ENCODE results near the gene USP21. TPM values are rescaled to one million over a fixed set of nuclear protein-coding genes. Genes with fewer than 3 reads are reported as not detected.

The USP21 gene
- total and polyA plus RNA-seq, 2 of the 13 experiments (the other 11 are each of a cell fraction or from before 2014, with no cell fraction given), result 10.1 to 33.1 TPM

DNA sequence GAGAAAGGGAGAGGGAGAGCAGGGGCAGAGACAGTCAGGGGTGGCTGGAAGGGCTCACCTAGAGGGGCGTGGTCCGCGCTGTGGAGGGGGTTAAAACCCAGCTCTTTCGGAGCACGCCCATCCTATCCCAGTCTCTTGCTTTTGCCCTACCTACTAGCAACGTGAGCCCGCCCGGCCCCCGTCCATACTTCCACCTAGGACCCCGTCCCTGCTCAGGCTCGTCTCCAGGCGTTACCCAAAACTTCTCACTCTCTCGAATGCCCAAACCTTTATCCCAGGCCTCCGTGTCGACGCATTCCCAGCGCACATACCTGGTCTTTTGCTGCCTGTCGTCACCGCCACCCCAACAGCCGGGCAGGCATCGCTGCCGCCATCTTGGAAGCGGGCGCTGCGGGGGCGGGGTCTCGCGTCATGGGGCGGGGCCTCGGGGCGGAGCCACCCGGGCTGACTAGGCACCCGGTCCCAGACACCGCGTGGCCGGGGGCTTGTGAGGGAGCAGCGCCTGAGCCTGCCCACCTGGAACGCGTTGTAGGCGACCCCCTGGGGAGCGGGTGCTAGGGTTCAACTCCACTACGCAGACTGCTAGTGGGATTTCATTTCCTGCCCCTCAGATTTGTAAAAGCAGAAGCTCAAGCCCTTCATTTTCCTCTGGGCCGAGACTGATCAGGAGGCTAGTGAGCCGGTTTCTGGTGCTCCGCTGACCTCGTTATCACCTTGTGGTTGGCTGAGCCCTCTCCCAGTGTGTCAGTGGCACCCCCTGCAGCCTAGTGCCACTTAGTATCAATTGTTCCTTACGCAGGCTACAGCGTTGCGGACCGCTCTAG lies 18.0 kb downstream of the USP21 start, which contains the start of gene B4GALT3 (continued):
- TF ChIP-seq, protein P1, sequence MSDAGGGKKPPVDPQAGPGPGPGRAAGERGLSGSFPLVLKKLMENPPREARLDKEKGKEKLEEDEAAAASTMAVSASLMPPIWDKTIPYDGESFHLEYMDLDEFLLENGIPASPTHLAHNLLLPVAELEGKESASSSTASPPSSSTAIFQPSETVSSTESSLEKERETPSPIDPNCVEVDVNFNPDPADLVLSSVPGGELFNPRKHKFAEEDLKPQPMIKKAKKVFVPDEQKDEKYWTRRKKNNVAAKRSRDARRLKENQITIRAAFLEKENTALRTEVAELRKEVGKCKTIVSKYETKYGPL (CRISPR knock-in tag; IDR thresholded peaks at IDR 0.05), result peak; percentile 37; the same call in 1 of the 2 replicates
- TF ChIP-seq ZBTB7A (CRISPR knock-in tag; IDR thresholded peaks at IDR 0.05) (0 out of 2 replicates have a peak, but pooled peaks have one; percentile 9), ZMAT3 (CRISPR knock-in tag; conservative IDR thresholded peaks at IDR 0.05) (peak; percentile 94), ZNF747 (CRISPR knock-in tag; IDR thresholded peaks at IDR 0.05; ENCODE audit: borderline replicate concordance) (no peak; the same call in 1 of the 2 replicates), ZNF326 (CRISPR knock-in tag; IDR thresholded peaks at IDR 0.05; ENCODE audit: borderline replicate concordance) (no peak), PRMT3 (CRISPR knock-in tag; IDR thresholded peaks at IDR 0.05; ENCODE audit: borderline replicate concordance, low read depth) (no peak), MED13 (CRISPR knock-in tag; IDR thresholded peaks at IDR 0.05) (0 out of 2 replicates have a peak, but pooled peaks have one; percentile 16), HDAC2 (CRISPR knock-in tag; IDR thresholded peaks at IDR 0.05) (peak; percentile 69; the same call in 1 of the 2 replicates), CCAR2 (optimal IDR thresholded peaks at IDR 0.05; ENCODE audit: low read depth, low read length) (no peak), RORA (CRISPR knock-in tag; IDR thresholded peaks at IDR 0.05) (no peak), SUZ12 (IDR thresholded peaks at IDR 0.05; ENCODE audit: low read depth, low read length) (no peak), TP53 (CRISPR knock-in tag; conservative IDR thresholded peaks at IDR 0.05) (no peak), PRPF4 (IDR thresholded peaks at IDR 0.05; ENCODE audit: low read depth, low read length, poor library complexity, severe bottlenecking) (no peak), CAMTA2 (CRISPR knock-in tag; IDR thresholded peaks at IDR 0.05; ENCODE audit: borderline replicate concordance) (peak; percentile 78; the same call in 1 of the 2 replicates), ZNF75D (CRISPR knock-in tag; IDR thresholded peaks at IDR 0.05; ENCODE audit: borderline replicate concordance) (no peak), SOX13 (IDR thresholded peaks at IDR 0.05) (peak; percentile 12; the same call in 1 of the 2 replicates), SOX13 (CRISPR knock-in tag; conservative IDR thresholded peaks at IDR 0.05 in 1 of 2, IDR thresholded peaks at IDR 0.05 in 1 of 2) (peak in 1 of 2 experiments; percentile 35; a peak in 2 of 4 replicates)
- TF ChIP-seq, protein P2, sequence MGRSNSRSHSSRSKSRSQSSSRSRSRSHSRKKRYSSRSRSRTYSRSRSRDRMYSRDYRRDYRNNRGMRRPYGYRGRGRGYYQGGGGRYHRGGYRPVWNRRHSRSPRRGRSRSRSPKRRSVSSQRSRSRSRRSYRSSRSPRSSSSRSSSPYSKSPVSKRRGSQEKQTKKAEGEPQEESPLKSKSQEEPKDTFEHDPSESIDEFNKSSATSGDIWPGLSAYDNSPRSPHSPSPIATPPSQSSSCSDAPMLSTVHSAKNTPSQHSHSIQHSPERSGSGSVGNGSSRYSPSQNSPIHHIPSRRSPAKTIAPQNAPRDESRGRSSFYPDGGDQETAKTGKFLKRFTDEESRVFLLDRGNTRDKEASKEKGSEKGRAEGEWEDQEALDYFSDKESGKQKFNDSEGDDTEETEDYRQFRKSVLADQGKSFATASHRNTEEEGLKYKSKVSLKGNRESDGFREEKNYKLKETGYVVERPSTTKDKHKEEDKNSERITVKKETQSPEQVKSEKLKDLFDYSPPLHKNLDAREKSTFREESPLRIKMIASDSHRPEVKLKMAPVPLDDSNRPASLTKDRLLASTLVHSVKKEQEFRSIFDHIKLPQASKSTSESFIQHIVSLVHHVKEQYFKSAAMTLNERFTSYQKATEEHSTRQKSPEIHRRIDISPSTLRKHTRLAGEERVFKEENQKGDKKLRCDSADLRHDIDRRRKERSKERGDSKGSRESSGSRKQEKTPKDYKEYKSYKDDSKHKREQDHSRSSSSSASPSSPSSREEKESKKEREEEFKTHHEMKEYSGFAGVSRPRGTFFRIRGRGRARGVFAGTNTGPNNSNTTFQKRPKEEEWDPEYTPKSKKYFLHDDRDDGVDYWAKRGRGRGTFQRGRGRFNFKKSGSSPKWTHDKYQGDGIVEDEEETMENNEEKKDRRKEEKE (IDR thresholded peaks at IDR 0.05), result no peak
- TF ChIP-seq, protein P3, sequence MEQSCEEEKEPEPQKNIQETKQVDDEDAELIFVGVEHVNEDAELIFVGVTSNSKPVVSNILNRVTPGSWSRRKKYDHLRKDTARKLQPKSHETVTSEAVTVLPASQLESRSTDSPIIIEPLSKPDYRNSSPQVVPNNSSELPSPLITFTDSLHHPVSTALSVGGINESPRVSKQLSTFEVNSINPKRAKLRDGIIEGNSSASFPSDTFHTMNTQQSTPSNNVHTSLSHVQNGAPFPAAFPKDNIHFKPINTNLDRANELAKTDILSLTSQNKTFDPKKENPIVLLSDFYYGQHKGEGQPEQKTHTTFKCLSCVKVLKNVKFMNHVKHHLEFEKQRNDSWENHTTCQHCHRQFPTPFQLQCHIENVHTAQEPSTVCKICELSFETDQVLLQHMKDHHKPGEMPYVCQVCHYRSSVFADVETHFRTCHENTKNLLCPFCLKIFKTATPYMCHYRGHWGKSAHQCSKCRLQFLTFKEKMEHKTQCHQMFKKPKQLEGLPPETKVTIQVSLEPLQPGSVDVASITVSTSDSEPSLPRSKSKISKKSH (CRISPR knock-in tag; IDR thresholded peaks at IDR 0.05; ENCODE audit: borderline replicate concordance), result no peak
- TF ChIP-seq, protein P4, sequence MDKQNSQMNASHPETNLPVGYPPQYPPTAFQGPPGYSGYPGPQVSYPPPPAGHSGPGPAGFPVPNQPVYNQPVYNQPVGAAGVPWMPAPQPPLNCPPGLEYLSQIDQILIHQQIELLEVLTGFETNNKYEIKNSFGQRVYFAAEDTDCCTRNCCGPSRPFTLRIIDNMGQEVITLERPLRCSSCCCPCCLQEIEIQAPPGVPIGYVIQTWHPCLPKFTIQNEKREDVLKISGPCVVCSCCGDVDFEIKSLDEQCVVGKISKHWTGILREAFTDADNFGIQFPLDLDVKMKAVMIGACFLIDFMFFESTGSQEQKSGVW (CRISPR knock-in tag; IDR thresholded peaks at IDR 0.05; ENCODE audit: borderline replicate concordance), result no peak
- TF ChIP-seq, protein P5, sequence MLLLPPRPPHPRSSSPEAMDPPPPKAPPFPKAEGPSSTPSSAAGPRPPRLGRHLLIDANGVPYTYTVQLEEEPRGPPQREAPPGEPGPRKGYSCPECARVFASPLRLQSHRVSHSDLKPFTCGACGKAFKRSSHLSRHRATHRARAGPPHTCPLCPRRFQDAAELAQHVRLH (CRISPR knock-in tag; IDR thresholded peaks at IDR 0.05; ENCODE audit: borderline replicate concordance, low read depth), result peak; percentile 56; the same call in 1 of the 2 replicates
